Measurements from ENCODE around the gene SLC34A2. TPM values are rescaled to one million over a fixed set of nuclear protein-coding genes. Genes with fewer than 3 reads are reported as not detected.

The SLC34A2 gene
- polyA plus RNA-seq, 3 donors = 27.4 to 30.1 (median 29.3) TPM

GRCh38 chr4:25700661-25701060, 45.0 kb downstream of the SLC34A2 start:
- no peak for DNase-seq (ENCODE audit: extremely low read depth in 1 of 11, low read depth in 9 of 11, low spot score in 4 of 11)

- no peak for DNase-seq (ENCODE audit: extremely low read depth in 1 of 11, low read depth in 9 of 11, low spot score in 4 of 11)
Observed at GRCh38 chr4:25702848-25703247, 47.2 kb downstream of the SLC34A2 start.

DNA sequence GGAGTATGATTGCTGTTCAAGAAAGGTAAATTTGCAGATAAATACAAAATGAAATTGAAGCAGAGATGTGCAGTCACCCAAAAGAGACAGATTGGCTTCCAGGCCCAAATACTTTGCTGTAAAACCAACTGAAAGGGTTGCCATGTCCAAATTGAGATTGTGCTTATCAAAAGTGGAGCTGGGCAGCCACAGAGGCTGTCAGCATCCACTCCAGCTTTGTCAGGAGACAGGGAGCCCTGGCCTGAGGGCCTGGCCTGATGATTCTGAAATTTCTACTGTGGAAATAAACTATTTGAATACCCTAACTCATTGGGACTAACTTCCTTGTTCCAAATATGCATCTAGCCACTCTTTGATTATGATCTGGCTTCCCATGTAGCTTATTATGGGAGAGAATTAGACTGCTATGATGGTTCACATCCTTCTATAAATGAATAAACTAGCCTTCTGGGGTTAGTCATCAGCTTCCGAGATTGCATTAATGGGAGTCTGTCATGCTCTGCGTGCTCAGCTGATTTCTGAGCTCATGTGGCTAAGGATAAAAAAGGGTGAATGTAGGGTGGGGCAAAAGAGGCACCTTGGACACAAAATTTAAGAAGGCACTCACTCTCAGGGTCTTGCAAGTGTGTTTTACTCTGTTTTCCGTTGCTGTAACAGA, 48.2 kb downstream of the SLC34A2 start:
- no peak for DNase-seq (ENCODE audit: extremely low read depth in 1 of 11, low read depth in 9 of 11, low spot score in 4 of 11)

DNA sequence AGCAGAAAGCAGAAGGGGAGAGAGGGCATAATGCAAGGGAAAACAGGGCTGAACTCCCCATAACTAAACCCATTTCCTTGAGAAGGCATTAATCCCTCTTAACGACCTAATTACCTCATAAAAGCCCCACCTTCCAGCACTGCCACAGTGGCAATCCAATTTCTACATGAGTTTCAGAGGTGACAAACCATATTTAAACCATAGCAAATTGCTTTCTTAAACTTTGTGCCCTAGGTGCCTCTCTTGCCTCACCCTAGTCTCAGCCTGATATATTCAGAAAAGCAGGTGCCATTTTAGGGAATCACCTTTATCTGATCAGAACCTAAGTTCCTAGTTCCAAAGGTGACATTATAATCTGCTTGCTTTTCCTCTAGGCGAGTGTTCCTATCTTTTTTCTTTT, 48.9 kb downstream of the SLC34A2 start:
- no peak for DNase-seq (ENCODE audit: extremely low read depth in 1 of 11, low read depth in 9 of 11, low spot score in 4 of 11)

DNA sequence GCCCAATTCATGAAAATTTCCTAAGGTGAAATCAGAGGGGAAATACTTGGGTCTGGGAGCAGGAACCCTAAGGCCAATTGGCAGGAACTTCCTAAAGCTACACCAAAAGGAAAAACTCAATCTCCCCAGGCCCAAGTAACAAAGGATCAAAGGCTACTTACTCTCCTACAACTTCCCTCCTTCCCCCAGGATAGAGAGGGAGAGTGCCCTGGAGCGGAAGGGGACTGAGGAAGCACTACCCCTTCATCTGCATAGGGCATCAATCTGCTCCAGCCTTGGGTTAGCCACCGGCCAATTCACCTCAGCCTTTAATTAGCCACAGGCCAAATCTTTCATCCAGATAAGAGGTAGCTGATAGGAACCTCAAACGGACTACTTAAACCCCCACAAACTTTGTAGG, 55.0 kb downstream of the SLC34A2 start:
- DNase-seq (ENCODE audit: extremely low read depth in 1 of 11, low read depth in 9 of 11, low spot score in 4 of 11) = no peak

- DNase-seq (ENCODE audit: extremely low read depth in 1 of 11, low read depth in 9 of 11, low spot score in 4 of 11) = no peak
Observed at GRCh38 chr4:25712611-25713010, 57.0 kb downstream of the SLC34A2 start.

- no peak for DNase-seq (ENCODE audit: extremely low read depth in 1 of 11, low read depth in 9 of 11, low spot score in 4 of 11)
Observed at GRCh38 chr4:25713812-25714211, 58.2 kb downstream of the SLC34A2 start.

DNA sequence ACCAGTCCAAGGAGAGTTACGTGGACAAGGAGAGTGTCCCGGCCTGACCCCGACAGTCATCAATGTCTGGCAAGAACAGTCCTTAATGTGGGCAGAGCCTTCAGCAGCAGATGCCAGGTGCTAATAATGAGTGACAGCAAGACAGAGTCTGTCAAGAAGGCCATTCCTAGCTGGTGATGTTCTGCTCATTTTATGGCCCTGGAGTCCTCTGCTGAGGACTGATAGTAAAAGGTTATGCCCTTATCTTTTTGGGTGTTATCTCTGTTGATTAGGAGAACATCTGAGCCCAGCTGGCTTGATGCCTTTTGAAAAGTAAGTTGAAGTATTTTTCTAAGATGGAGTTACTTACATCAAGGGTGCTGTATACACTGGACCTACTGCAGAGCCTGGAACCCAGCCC, 67.3 kb downstream of the SLC34A2 start:
- no peak for DNase-seq (ENCODE audit: extremely low read depth in 1 of 11, low read depth in 9 of 11, low spot score in 4 of 11)

DNA sequence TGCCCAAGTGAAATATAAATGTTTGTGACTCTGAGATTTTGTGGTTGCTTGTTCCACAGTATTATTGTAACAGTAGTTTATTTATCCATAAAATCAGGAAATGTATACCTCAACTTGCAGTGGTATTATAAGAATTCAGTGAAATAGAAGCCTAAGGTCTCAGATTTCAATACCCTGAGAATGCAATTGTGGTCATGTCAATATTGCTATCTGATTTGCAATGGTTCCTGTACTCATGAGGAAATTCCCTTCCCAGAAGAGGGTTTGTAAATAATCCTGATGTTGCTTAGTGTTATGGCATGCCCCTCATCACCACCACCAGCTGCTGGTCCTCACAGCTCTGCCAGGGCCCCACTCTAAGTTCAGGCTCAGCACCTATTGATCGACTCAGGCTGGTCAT, 67.8 kb downstream of the SLC34A2 start:
- DNase-seq (ENCODE audit: extremely low read depth in 1 of 11, low read depth in 9 of 11, low spot score in 4 of 11) = no peak

DNA sequence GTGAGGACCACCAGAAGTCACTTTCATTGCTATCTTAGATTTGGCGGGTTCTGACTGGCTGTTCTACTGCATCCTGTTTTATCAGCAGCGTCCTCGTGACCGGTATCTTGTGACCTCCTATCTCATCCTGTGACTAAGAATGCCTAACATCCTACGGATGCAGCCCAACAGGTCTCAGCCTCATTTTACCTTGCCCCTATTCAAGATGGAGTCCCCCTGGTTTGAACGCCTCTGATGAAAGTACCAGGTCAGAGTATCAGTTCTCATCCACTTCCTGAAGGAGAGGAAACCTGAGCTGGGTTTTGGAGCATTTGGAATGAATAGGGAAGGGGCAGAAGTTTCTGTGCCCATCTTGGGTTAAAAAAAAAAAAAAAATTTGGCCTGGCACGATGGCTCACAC, 70.2 kb downstream of the SLC34A2 start:
- no peak for DNase-seq (ENCODE audit: extremely low read depth in 1 of 11, low read depth in 9 of 11, low spot score in 4 of 11)

- DNase-seq (ENCODE audit: extremely low read depth in 1 of 11, low read depth in 9 of 11, low spot score in 4 of 11) = peak in 3 of 11 donors; percentile 20 to 29 (median 26)
Observed at GRCh38 chr4:25727711-25728493, 72.3 kb downstream of the SLC34A2 start.

Other genes with a start within 250 kb of the SLC34A2 start
- 10 to 100 TPM; 20.8 to 23.7 (median 23.2) TPM for gene SEL1L3, start 207.1 kb downstream of the SLC34A2 start, polyA plus RNA-seq (ENCODE audit: insufficient read length in 3 of 3)